Limb (tissue), 2 donors: Measurements from ENCODE around the gene RTL1.

Experiments used
- DNase-seq, 2 donors: peaks; one replicate each; pipeline ENCODE4 v3.0.0-alpha.2; 2016; ENCODE audit errors: extremely low spot score in 2 of 2

RTL1 gene

GRCh38 chr14:100882026-100882967 lies 21.2 kb downstream of the RTL1 start:
- DNase-seq: no peak

DNA sequence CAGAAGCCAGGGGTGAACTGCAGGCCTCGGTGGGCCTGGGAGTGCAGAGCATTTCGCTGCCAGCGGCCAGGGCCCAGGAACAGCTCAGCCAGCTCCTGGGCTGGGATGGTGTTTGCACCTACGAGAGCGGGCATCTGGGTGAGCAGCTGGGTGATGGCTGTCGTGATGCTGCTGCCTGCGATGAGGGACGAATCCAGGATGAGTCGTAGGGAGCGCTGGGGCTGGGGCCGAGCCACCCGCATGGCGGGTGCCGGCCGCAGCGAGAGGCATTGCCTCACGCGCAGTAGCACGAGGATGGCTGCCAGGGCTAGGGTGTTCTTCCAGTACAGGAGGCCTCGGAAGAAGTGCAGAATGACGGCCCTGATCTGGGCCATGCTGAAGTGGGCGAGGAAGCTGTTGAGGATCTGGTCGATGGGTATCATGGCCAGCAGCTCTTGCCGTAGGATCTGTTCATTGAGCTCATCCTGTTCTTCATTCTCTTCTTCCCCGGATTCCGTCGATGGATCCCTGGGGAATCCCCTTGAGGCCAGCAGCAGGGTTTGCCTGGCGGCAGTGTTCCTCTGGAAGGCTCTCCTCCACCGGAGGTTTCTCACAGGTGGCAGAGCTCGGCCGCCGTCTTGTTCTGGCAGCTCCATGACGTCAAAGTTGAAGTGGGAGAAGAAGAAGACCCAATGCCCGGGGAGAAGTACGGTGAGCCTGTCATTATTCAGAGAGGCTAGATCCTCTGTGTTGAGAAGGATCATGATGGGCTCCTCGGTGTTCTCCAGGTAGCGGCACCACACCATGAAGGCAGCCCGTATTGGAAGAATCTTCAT lies 22.1 kb downstream of the RTL1 start:
- no peak for DNase-seq

- DNase-seq: no peak
These were observed 23.0 kb downstream of the RTL1 start for GRCh38 chr14:100880271-100881101.

DNA sequence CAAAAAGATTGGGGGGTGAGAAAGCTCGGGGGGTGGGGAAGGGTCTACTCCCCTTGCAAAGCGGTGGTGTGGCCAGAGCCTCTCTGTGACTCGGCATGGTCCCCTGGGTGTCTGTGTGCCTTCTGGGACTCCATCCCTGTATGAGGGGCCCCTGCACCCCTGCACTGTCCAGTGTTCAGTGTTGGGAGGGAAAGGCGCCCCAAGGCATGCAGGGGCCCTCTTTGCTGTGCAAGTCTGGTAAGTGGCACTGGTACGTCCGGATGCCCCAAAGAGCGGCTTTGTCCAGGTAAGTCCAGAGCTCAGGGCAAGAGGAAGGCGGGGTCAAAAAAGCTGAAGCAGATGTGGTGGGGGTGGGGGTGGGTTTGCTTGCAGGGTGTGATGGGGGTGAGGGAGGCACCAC lies 23.7 kb downstream of the RTL1 start:
- no peak for DNase-seq

DNA sequence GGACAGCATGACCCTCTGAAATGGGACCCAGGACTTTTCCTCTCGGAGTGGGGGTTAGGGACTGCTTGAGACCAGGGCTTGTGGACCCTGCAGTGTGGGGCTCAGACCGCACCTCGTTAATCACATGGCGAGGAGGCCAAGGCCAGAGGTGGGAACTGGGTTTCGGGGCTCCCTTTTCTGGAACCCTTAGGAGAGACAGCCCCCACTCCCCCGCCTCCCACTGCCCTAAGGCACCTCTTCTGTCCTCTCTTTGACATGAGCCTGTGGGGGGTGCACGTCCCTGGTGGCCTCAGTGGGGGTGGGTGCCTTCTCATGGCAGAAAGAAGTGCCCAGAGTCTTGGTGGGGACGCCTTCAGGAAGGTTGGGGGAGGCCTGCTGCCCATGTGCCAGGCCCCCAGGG lies 24.3 kb downstream of the RTL1 start:
- DNase-seq: no peak

DNA sequence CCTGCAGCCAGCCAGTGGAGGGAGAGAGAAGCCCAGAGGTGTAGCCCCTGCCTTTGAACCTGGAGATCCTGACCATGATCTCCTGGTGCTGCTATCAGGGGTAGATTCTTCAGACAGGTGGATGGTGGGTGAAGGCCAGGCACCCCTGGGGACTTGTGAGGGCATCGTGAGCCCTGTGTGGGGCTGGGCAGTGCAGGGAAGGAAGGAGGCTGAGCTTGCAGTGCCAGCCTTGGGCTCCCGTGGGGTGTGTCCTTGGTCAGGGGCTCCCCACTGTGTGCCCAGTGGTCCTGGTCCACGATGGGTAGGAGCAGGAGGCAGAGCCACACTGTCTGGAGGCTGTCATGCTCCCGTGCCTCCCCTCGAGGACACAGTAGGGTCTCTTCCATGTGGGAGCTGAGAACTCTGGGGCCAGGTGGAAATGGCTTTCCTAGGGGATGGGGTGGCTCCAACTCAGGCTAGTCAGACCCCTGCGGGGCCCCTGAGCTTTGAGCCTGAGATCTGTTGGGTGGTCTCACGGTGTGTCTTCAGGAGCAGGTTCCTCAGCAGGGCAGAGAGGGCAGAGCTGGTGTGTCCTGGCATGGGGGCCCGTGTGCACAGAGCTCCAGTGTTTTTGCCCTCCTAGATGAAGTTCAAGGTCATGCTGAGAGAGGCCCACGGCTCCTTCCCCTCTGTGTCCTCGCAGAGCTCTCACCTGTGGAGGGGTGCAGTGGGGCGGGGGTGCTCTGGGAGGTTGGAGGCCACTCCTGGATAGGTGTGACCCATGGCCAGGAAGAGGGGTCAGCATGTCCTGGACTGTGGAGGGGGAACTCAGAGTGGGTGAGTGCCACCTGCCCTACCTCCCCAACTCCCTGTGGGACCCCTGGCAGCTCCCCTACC lies 25.0 kb downstream of the RTL1 start:
- DNase-seq: no peak

GRCh38 chr14:100875861-100876590 lies 27.5 kb downstream of the RTL1 start:
- no peak for DNase-seq

GRCh38 chr14:100875126-100875525 lies 28.4 kb downstream of the RTL1 start:
- DNase-seq: no peak

- DNase-seq: no peak
These were observed 29.0 kb downstream of the RTL1 start for GRCh38 chr14:100874411-100875091.

GRCh38 chr14:100874051-100874410 lies 29.5 kb downstream of the RTL1 start:
- no peak for DNase-seq

- DNase-seq: no peak
These were observed 30.4 kb downstream of the RTL1 start for GRCh38 chr14:100873096-100873482.

DNA sequence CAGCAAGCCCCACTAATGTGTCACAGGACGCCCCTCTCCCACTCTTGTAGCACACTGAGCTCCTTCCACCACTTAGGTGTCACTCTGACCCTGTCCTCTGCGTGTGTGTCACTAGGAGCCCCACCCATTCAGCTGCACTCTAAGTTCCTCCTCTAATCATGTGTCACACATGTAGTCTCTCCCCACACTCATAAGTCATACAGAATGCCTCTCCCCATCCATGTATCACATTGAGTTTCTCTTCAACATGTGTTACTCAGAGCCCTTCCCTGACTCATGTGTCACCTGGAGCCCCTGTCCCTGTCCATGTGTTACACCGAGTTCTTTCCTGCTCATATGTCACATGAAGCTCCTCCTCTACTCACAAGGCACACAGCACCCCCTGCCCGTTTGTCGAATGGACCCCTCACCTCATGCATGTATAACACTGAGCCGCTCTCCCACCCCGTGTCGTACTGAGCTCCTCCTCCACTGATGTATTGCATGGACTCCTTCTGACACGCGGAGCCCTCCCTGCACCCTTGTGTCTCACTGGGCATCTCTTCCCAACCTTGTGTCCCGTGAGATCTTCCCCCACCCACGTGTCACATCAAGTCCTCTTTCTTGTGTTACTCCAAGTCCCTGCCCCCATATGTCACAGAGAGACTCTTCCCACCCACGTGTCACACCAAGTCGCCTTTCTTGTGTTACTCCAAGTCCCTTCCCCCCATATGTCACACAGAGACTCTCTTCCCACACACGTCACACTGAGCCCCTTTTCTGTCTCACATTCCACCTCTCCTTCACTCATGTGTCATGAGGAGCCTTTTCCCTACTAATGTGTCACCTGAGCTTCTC lies 31.0 kb downstream of the RTL1 start:
- DNase-seq: no peak

GRCh38 chr14:100871234-100872186 lies 32.0 kb downstream of the RTL1 start:
- no peak for DNase-seq

- no peak for DNase-seq
These were observed 34.7 kb downstream of the RTL1 start for GRCh38 chr14:100868621-100869370.

DNA sequence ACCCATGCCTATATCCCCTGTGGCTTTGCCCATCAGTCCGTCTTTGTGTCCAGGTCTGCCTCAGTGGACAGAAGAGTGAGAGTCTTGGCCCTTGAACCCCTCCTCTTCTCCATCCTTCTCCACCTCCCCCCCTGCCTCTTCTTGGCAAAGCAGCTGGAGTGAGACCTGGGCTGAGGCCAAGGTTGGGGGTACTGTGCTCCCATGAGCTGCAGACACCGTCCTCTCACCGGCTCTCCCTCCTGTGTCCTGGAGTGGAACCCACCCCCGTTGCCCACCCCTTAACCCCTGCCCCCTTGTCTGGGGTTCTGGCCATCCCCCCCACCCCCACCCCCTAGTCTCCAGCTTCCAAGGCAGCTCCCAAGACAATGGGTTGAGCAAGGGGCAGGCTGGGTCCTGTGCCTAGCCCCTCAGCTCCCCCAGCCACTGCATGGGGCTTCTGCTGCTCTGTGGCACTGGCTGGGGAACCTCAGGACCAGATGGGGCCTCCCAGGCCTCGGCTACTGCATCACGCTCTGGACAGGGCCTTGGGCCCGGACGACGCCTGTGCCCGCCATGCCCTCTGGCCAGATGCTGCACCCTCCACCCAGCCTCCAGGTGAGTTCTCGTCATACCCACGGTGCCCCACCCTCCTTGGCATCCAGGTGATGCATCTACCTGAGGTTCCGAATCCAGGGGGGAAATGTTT lies 35.7 kb downstream of the RTL1 start:
- DNase-seq: no peak
